ENCODE data around the gene HDAC7.
"Not testable (repeated sequence)": the region's sequence is repeated elsewhere in the genome, so short reads cannot be mapped to it uniquely, and the experiment has no call there.

Gene HDAC7

DNA sequence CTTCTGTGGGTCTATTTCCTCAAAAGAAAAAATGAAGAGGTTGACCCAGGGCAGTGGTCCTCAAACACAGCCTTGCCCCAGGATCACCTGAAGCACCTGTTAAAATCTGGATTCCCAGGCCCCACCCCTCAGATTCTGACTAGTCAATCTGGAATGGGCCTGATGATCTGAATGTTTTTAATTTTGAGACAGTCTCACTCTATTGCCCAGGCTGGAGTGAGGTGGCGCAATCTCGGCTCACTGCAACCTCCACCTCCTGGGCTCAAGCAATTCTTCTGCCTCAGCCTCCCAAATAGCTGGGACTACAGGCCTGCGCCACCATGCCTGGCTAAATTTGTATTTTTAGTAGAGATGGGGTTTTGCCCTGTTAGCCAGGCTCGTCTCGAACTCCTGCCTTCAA is 4.3 kb downstream of the HDAC7 start:
- in situ Hi-C loops (cut with MboI; ENCODE audit: low sequenced_read_pairs): not testable (repeated sequence)

DNA sequence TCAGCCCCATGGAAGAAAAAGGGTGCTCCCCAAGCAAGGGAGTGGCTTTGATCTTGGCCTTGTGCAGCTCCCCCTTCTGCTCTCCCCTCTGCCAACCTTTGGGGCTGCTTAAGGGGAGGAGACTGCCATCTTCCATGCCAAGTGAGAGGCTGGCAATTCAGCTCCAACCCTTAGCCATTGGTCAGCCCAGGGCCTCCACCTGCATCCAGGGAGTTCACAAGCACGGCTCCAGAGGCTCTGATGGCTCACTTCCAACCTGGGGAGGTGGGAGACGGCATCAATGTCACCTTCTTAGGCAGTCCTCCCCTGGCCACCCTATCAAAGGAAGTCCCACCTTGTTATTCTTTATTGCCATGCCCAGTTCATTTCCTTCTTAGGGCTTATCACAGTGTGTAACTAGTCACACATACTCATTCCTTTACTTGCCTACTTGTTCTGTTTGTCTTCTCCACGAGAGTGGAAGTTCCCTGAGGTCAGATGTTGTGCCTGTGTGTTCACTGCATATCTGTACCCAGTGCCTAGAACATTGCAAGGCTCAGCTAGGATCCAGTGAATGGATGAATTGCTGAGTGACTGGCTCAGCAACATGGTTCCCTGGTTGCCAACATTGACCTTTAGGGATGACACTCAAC is 5.0 kb downstream of the HDAC7 start:
- in situ Hi-C loops (cut with MboI; ENCODE audit: low sequenced_read_pairs): no loop called here

DNA sequence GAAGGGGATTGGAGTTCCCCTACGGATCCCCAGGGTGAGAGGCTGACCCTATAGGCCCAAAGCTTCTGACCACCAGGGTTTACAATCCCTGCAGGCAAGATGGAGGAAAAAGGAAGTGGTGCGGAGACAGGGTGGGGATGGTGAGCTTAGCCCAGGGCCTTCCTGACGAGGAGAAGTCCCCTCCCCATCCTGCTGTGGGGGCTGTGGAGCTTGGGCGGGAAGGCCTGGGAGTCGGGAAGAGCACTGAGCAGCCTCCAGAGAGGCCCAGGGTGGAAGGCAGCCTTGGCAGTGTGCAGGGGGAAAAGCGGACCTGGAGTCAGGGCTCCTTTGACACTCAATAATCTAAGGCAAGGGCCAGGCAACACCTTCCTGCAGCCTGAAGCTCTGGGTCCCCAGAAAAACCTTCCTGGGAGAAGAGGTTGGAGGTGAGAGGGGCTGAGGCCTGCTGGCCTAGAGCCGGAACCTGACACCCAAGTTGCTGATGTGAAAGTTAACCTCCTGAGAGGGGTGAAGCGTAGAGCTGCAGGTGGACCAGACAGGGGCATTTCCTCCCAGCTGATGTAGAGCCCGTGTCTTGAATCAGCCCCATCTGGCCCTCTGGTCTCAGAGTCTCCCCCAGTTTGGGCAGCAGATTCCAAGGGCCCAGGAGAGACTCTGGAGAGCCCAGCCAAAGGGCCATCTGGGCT is 6.0 kb downstream of the HDAC7 start:
- in situ Hi-C loops (cut with MboI; ENCODE audit: low sequenced_read_pairs): no loop called here

DNA sequence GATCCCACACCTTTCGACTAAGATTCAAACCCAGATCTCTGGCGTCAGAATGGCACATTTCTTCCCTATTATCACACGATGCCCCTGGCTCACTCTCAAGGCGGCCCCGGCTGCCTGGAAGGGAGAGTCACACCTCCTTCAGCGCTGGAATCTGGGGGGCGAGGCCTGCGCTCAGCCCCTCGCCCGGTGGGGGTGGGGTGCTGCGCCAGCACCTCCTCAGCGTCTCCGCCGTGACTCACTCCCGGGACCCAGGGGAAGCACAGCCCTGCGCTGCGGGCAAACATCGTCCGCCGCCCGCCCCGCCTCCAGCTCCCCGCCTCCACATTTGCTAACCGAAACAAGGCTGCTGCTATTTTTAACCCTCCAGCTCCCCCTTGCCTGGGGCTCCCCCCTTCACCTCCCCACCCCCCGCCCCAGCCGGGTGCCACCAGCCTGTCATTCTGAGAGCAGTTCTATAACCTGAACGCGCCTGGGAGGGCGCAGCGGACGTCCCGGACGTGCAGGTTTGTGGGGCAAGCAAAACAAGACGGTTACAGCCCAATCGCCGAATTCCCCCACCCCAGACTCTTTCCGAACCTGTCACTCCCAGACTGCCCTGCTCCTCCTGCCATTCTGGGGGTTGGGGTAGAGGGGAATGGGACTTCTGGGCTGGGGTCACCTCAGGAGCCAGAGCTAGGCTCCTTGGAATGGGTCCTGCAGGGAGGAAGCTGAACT is 6.7 kb downstream of the HDAC7 start:
- in situ Hi-C loops (cut with MboI; ENCODE audit: low sequenced_read_pairs): no loop called here

DNA sequence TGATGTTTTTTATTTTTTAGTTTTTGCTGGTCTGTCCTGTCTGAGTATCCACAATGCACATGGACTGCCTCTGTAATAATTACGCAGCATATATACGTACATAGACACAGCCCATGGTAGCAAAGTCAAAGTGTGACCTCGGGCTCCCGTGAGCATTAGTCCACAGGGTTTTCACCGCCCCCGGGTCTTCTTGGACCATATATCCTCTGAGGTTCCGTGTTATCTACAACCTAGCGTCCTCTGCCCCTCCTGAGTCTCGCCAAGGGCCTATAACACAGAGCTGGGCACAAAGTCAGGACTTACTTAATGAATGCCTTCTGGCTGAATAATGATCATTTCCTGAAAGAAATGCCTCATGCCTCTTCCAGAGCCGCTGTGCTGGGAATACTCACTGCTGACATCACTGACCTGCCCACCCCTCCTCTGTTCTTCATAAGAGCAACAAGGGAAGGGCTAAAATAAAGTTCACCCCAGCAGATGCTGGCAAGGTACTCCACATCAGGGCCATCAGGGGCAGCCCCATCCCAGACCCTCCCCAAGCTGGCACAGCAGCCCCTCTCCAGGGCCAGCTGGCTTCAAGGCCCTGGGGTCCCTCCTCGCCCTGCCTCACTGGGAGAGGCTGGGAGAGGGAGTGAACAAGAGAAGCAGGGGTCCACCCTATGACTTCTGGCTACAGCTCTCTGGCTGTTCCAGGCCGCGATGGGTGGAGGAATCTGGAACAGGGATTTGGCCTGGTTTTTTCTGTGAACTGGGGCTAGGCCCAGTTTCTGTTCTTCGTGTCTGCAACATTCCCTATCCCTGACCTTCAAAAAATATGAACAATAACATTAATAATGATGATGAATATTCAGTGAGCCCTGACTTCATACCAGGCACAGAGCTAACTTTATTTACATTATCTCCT is 7.9 kb downstream of the HDAC7 start:
- in situ Hi-C loops (cut with MboI; ENCODE audit: low sequenced_read_pairs): no loop called here

DNA sequence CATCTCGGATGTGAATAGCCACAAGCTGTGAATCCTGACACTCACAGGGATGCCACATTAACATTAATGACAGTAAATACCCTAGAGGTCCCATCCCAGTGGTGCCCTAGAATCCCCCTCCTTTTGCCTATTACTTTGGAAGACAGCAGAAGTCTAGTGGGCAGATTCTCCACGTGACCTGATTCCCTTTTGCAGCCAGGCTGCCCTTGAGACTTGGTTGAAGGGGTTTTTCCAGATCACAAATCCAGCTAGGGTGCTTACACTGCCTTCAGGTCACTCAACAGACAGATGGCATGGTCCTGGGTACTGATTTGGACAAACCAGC is 8.7 kb downstream of the HDAC7 start:
- in situ Hi-C loops (cut with MboI; ENCODE audit: low sequenced_read_pairs): no loop called here

DNA sequence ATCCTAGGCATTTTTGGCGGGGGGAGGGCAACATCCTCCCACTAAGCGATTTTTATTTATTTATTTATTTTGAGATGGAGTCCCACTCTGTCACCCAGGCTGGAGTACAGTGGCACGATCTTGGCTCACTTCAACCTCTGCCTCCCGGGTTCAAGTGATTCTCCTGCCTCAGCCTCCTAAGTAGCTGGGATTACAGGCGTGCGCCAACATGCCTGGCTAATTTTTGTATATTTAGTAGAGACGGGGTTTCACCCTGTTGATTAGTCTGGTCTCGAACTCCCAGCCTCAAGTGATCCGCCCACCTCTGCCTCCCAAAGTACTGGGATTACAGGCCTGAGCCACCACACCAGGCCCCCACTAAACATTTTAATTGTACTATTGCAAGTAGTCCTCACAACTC is 10.2 kb downstream of the HDAC7 start:
- in situ Hi-C loops (cut with MboI; ENCODE audit: low sequenced_read_pairs): not testable (repeated sequence)

DNA sequence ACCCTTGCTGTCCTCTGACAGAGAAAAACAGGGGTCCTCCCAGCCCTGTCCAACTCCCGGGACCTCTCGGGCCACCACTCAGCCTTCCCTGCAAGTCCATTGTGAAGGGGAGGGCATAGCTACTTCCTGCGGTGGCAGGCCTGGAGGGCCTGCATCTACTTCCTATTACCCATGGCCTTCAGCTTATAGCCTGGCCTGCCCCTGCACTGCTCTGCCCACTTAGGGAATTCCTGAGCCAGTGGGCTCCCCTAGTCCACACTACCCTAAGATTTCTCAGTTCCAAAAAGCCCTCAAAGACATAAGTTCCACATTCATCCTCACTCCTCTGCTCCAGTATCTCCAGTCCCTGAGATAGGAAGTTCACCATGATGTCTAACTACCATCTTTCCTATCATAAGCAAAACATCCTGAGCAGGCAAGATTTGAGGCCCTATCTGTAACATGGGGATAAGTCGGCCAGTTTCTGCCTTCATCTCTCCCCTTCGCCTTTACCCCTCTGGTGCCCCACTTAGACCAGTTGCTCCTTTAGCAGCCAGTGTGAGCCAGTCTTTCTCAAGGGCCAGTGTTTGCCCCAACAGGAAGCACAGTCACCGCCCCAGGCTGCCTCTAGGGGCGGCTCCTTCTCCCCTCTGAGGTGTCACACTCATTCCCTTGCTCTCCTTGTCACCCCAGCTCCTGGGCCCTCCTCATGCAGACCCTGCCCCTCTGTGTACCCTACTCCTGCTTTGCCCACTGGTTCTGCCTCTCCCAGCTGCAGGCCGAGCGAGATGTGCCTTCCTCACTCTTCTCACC is 10.9 kb downstream of the HDAC7 start:
- in situ Hi-C loops (cut with MboI; ENCODE audit: low sequenced_read_pairs): no loop called here

DNA sequence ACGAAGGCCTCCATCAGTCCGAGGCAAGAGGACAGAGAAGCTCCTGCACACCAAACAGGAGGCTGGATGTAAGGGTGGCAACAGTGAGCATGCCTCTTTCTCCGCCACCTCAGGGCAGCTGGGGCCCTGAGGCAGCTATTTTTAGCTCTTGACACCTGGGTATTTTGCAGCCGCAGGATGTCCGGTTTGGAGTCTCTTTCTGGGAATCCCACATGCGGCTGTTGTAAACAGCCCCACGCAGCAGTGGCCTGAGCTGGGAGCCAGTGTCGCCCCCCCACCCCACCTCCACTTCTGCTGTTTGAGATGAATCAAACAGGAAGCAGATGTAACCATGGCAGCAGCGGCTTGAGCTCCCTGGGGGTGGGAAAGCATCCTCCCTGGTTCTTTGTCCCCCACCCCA is 11.7 kb downstream of the HDAC7 start:
- in situ Hi-C loops (cut with MboI; ENCODE audit: low sequenced_read_pairs): no loop called here

DNA sequence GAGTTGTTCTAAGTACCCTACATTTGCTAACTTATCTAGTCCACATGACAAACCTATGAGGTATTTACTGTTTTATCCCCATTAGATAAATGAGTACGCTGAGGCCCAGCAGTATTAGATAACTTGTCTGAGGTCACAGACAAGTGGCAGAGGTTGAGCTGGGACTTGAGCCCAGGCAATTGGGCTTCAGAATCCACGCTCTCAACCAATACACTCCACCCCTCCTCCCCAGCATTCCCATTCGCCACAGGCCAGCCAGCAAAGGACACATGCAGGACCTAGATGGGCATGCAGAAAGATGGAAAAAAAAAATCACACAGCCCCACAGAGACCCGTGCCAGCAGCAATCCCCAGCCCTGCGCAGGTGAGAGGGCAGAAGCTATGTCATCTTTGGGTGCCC is 12.4 kb downstream of the HDAC7 start:
- in situ Hi-C loops (cut with MboI; ENCODE audit: low sequenced_read_pairs): no loop called here

DNA sequence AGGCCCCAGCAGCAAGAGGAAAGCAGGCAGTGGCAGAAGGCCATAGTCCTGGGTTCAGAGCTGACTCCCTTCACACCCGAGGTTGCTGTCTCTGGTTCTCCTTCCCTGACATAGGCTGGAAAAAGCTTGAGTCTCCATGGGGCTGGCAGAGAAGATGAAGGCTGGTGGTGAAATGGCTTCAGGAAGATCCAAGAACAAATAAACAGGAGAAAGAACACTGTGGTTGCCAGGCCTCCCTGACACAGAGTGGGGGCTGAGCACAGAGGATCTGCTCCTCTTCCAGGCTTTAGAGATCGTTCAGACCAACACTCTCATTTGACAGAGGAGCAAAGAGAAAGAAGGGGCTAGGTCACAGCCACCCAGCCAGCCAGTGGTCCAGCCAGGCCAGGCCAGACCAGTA is 14.3 kb downstream of the HDAC7 start:
- in situ Hi-C loops (cut with MboI; ENCODE audit: low sequenced_read_pairs): no loop called here

DNA sequence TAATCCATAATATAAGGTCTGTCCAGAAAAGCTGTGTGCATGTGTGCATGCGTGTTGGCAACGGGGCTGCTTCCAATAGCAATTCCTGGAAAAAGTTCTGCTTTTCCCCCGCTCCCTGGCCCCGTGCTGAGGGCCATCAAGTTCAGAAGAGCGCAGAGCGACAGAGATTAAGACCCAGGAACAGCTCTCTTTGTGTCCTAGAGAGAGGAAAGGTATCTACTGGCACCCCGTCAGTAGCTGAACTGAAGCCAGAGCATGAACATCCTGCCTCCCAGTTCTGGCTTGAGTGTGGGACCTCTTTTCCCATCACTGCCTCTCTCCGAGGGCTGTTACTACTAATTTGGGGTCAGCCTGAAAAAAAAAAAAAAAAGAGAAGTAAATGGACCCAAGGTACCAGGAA is 15.5 kb downstream of the HDAC7 start:
- in situ Hi-C loops (cut with MboI; ENCODE audit: low sequenced_read_pairs): no loop called here

DNA sequence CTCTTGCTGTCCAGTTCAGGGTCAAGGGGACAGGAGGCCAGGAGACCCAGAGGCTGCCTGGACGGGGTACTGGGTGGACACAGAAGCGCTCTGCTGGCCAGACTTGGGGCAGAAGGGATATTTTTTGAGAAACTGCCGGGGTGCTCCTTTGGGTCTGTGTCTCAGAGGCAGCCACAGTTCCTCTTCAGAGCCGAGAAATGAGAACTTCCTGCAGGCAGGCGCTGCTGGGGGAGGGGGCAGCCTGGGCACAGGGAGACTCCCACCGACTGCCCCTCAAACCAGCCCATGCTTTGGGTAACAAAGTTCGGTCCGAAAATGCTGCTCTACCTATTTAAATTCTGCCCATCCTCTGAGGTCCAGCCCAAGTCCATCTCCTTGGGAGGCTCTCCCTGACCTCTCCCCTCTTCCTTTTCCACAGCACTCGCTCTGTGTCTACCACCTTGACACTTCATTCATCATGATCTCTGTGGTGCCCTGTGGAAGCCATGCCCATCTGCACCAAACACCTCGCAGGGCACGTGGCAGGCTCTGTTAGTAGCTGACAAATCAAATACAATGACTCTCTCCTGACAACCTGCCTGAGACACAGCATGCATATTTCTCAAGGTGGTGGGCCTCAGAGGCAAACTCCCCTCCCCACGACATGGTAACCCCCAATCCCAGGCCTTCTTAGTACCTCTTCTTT is 16.4 kb downstream of the HDAC7 start:
- in situ Hi-C loops (cut with MboI; ENCODE audit: low sequenced_read_pairs): no loop called here

DNA sequence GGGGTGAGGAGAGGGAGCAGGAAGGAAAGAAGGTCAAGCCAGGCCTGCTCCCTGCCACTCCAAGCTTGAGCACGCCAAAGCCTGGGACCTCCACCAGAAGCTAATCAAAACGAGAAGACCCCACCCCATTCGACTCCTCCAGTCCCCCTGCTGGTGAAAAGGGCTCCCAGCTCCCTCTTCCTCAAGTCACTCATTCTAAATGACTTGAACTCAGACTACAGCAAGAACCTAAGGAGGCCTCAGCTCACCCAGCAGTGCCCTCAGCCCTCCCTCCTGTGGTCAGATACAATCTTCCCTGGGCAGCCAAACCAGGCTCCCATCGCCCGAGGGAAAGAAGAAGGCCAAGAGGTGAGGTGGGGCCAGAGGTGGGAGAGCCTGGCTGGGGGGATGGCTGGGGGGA is 17.4 kb downstream of the HDAC7 start:
- in situ Hi-C loops (cut with MboI; ENCODE audit: low sequenced_read_pairs): no loop called here

DNA sequence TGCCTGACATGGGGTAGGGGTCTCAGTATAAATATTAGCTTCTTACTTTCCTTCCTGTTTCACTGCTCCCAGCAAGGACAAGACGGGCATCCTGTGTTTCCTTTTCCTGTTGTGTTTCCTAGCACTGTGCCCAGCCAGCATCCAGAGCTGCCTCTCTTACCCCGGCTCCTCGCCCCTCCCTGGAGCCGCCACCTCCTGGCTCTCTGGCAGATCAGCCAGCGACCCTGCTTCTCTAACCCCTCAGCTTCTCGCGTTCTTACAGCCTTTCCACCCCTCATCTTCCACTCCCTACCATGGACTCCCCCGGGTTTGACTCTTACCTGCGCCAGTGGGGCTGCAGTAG is 17.8 kb downstream of the HDAC7 start:
- in situ Hi-C loops (cut with MboI; ENCODE audit: low sequenced_read_pairs): no loop called here

DNA sequence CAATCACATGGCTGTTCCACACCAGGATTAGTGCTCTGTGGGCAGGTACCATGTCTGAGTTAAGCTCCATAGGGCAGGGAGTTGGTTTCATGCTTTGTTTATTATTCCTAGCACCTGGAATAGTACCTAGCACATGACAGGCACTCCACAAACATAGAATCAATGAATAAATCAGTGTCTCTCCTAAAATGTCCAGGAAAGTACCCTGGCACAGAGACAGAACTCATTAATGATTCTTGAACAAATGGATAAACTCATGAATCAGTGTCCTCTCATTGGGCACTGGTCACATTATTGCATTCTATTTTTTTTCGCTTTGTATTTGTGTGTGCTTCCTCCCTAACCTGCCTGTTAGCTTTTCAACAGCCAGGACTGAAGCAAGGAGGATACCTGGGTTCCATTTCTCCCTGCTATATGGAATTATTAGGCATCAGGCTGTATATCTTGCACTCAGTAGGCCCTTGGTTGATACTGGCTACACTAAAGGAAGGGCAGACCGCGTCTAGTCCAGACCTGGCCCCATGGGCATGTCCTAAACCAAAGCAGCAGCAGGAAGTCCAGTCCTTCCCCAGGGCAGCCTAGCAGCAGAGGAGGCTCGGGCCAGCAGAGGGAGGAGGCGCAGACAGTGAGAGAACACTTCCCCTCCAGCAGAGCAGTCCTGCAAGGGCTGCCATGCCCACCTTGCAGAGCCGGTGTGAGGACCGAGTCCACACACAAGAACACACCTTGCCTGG is 18.4 kb downstream of the HDAC7 start:
- in situ Hi-C loops (cut with MboI; ENCODE audit: low sequenced_read_pairs): no loop called here

DNA sequence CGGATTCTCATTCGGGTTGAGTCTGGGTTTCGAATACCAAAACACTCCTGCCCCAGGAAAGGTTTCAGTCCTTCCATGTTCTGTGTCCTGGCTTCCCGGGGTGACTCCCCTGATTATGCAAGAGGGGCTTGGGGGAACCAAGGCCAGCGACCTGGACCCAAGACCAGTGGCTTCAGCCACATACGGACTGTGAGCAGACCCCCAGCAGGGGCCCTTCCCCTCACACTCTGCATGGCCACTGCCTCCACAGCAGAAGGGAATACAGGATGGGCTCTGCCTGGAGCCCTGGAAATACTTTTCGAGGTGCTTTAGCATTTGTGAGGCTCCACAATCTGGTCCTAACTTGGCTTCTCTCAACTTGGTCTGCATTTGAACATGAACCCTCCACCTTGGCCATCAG is 19.1 kb downstream of the HDAC7 start:
- in situ Hi-C loops (cut with MboI; ENCODE audit: low sequenced_read_pairs): no loop called here

DNA sequence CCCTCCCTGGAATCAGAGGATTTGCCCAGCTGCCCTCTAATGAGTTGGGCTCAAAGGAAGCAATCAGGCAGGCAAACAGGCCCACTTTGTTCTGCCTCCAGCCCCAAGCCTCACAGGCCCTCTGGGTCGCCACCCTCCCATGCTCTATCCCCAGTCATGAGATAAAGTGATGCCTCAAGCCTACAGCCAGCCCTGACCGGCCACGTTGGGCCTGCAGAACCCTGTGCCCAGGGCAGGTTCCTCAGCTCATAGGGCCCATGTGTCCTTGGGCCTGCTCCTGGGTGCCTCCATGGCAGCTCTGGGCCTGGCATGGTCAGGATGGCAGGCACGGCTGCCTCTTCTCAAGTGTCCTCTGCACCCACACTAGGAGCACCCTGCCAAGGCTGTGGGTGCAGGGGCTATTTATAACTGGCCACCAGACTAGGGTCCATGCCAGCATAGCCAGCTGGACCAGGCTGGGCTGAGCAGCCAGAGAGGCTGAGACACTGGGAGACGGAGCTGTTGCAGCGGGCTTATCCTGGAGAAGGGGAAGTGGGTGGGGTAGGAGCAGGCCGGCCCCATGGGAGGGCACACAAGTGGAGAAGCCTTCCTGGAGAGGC is 20.2 kb downstream of the HDAC7 start:
- in situ Hi-C loops (cut with MboI; ENCODE audit: low sequenced_read_pairs): no loop called here

DNA sequence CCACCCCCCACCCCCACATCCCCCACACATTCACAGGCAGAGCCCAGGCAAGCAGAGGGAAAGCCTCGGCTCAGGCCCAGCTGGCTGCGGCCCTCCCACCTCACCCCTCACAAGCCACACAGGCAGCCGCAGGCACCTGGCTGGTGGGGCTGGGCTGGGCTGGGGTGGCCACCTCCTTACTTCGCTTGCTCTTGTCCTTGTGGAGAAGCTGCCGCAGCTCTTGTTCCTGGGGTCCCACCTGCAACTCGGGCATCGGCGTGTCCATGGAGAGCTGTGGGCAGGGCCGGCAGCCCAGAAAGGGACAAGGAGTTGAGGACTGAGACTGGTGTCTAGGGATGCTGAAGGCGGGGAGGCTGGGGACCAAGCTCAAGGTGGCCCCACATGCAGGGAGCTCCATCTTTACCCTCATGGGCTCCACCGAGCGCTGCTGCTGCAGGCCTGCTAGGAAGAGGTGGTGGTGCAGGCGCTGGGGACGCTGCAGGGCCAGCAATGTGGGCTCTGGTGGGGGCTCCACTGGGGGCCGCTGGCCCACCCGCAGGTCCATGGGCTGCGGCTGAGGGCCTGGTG is 21.2 kb downstream of the HDAC7 start:
- in situ Hi-C loops (cut with MboI; ENCODE audit: low sequenced_read_pairs): no loop called here
